A673 (cell line): ENCODE results near the gene ARHGEF7. TPM values are rescaled to one million over a fixed set of nuclear protein-coding genes. Genes with fewer than 3 reads are reported as not detected.

Experiments used
- BruUV-seq: library from RNA; stranded (reverse); fragments of 400-500 nt; replicated peaks from 2 replicates; lab custom pipeline; 2021; lab: Mats Ljungman, UMichigan
- CTCF ChIA-PET: fragments of 300-600 bp; sonication (Branson Sonifier 250); formaldehyde crosslinking; loops from one replicate; lab custom pipeline; 2022; ENCODE audit warnings: antibody characterized with exemption; lab: Charles Lee
- POLR2A ChIA-PET: fragments of 300-600 bp; sonication (Branson Sonifier 250); formaldehyde crosslinking; loops from one replicate; lab custom pipeline; 2022; ENCODE audit warnings: antibody characterized with exemption; ENCODE audit not compliant: low non-redundant PET; lab: Charles Lee
- DNase-seq: peaks from one replicate; pipeline ENCODE4 v3.0.0-alpha.2; 2015; ENCODE audit warnings: low spot score
- H3K27ac ChIP-seq: fragments of 200-600 bp; sonication (generic); 2 replicates; pipeline ENCODE4 v1.5.1; 2016; ENCODE audit warnings: mixed run types, low read depth, mild to moderate bottlenecking, mixed read lengths, antibody characterized with exemption, low read length; ENCODE audit not compliant: poor library complexity, severe bottlenecking
- H3K27me3 ChIP-seq: fragments of 200-600 bp; sonication (generic); replicated peaks from 2 replicates; pipeline ENCODE4 v1.6.1; 2017; ENCODE audit warnings: mixed run types, low read depth, mild to moderate bottlenecking, mixed read lengths, antibody characterized with exemption, low read length; ENCODE audit not compliant: insufficient read depth, poor library complexity
- H3K36me3 ChIP-seq: fragments of 200-600 bp; sonication (generic); 2 replicates; pipeline ENCODE4 v1.6.1; 2016; ENCODE audit warnings: mixed run types, mild to moderate bottlenecking, mixed read lengths, antibody characterized with exemption, low read length; ENCODE audit not compliant: insufficient read depth, poor library complexity, severe bottlenecking
- H3K4me1 ChIP-seq: fragments of 200-600 bp; sonication (generic); 2 replicates; pipeline ENCODE4 v1.6.1; 2017; ENCODE audit warnings: mixed run types, mild to moderate bottlenecking, mixed read lengths, antibody characterized with exemption, low read length; ENCODE audit not compliant: insufficient read depth, poor library complexity, severe bottlenecking
- H3K4me3 ChIP-seq: fragments of 200-600 bp; sonication (generic); 2 replicates; pipeline ENCODE4 v1.5.1; 2016; ENCODE audit warnings: low read depth, mixed run types, mild to moderate bottlenecking, mixed read lengths, low read length; ENCODE audit not compliant: poor library complexity, severe bottlenecking
- H3K9me3 ChIP-seq: fragments of 200-600 bp; sonication (generic); 2 replicates; pipeline ENCODE4 v1.6.1; 2016; ENCODE audit warnings: mixed run types, low read depth, mild to moderate bottlenecking, mixed read lengths, antibody characterized with exemption, low read length; ENCODE audit not compliant: poor library complexity, severe bottlenecking
- EZH2 ChIP-seq: fragments of 200-600 bp; sonication (generic); IDR thresholded peaks from 2 replicates; pipeline ENCODE4 v1.6.1; 2017; ENCODE audit warnings: borderline replicate concordance, low read depth, mild to moderate bottlenecking, mixed read lengths, antibody characterized with exemption, low read length; ENCODE audit not compliant: poor library complexity, severe bottlenecking
- intact Hi-C: fragments of 100-400 bp; cut with micrococcal nuclease; formaldehyde crosslinking; loops from one replicate; pipeline ENCODE4 v1.10.0; 2022; ENCODE audit not compliant: unreplicated experiment
- total RNA-seq: library from RNA; stranded (reverse); gene quantifications from 2 replicates; pipeline ENCODE4 v1.2.3, GENCODE V29; 2021
- TF ChIP-seq, protein P1 (sequence below): fragments of 300-800, 200-600 bp; sonication (generic); conservative IDR thresholded peaks from 2 replicates; pipeline ENCODE4 v1.5.1; 2017; ENCODE audit warnings: low read depth, mild to moderate bottlenecking, antibody characterized with exemption, low read length, moderate library complexity, mixed read lengths

Gene ARHGEF7
- total RNA-seq, 1 experiment from 2014 or later: 39.9 TPM

GRCh38 chr13:111132948-111133347 lies 17.8 kb downstream of the ARHGEF7 start:
- CTCF ChIA-PET: no interaction called here
- TF ChIP-seq, protein P1, sequence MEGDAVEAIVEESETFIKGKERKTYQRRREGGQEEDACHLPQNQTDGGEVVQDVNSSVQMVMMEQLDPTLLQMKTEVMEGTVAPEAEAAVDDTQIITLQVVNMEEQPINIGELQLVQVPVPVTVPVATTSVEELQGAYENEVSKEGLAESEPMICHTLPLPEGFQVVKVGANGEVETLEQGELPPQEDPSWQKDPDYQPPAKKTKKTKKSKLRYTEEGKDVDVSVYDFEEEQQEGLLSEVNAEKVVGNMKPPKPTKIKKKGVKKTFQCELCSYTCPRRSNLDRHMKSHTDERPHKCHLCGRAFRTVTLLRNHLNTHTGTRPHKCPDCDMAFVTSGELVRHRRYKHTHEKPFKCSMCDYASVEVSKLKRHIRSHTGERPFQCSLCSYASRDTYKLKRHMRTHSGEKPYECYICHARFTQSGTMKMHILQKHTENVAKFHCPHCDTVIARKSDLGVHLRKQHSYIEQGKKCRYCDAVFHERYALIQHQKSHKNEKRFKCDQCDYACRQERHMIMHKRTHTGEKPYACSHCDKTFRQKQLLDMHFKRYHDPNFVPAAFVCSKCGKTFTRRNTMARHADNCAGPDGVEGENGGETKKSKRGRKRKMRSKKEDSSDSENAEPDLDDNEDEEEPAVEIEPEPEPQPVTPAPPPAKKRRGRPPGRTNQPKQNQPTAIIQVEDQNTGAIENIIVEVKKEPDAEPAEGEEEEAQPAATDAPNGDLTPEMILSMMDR: no peak
- no peak for TF ChIP-seq EZH2
- no TSS peak for BruUV-seq
- intact Hi-C loops: no loop called here
- Histone ChIP-seq H3K4me1 (no peaks in the 10 kb centered on the region), H3K36me3 (no peaks in the 10 kb centered on the region), H3K27ac (no peak overlapping the region), H3K4me3 (no peak overlapping the region), H3K27me3 (peaks cover 40% of the 10 kb centered on the region), H3K9me3 (no peaks in the 10 kb centered on the region)
- DNase-seq: no peak
- POLR2A ChIA-PET: no interaction called here

DNA sequence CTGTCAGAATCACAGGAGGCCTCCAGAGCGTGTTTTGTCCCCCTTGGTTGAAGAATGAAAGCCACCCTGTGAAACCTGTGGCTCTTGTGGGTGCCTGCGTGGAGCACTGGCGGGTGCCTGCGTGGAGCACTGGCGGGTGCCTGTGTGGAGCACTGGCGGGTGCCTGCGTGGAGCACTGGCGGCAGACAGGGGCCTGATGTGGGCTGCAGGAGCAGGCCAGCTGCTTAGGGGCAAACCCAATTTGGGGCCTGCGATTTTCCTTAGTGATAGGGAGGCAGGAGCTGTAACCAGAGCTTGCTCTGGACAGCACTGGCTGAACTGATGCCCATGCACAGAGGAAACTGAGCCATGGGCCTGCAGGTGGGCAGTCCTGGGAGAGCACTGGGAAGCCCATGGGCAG lies 24.3 kb downstream of the ARHGEF7 start:
- Histone ChIP-seq H3K27me3 (peaks cover 72% of the 10 kb centered on the region), H3K4me3 (no peak overlapping the region), H3K4me1 (no peaks in the 10 kb centered on the region), H3K9me3 (no peaks in the 10 kb centered on the region), H3K27ac (no peak overlapping the region), H3K36me3 (no peaks in the 10 kb centered on the region)
- TF ChIP-seq, protein P1: no peak
- no peak for TF ChIP-seq EZH2
- no peak for DNase-seq
- intact Hi-C loops: no loop called here
- CTCF ChIA-PET: interaction anchor here (0.7 kb wide), 1 partner anchor 12 kb away, joined by 4 read pairs; no protein-coding TSS in a partner anchor
- POLR2A ChIA-PET: no interaction called here
- BruUV-seq: no TSS peak

DNA sequence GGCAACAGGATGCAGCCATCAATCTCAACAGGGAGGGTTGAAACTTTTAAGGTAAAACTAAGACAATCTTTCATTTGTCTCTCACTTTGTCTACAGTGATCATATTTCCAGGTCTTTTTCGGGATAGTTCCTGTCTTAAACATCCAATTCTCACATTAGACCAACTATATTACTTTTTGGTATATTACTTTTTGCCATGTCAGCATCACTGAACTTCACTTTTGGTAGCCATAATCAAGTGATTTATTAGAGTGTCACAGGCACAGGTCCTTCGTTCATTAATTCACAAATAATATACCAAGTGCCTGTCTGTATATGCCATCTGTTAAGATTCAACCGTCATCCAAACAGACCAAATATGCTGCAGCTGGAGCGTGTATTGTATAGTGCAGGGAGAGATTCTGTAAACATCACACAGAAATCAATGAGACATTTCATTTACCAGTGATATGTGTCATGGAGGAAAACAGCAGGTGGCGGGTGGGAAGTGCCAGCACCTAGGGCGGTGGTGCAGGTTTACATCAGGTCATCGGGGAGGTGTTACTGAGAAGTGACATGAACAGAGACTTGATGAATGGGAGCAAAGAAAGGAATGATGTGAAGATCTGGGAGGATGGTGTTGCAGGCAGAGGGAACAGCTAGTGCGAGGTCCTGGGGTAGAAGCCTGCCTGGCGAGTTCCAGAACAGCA lies 24.9 kb downstream of the ARHGEF7 start:
- Histone ChIP-seq H3K27ac (no peak overlapping the region), H3K36me3 (no peaks in the 10 kb centered on the region)

More for the DNA sequence above, 24.9 kb downstream of the ARHGEF7 start:
- BruUV-seq: no TSS peak
- ChIA-PET POLR2A (no interaction called here), CTCF (interaction anchor here (0.7 kb wide), 1 partner anchor 12 kb away, joined by 4 read pairs; no protein-coding TSS in a partner anchor)
- no peak overlapping the region for H3K4me3 ChIP-seq
- H3K4me1 ChIP-seq: no peaks in the 10 kb centered on the region
- H3K27me3 ChIP-seq: peaks cover 77% of the 10 kb centered on the region
- TF ChIP-seq EZH2: no peak
- TF ChIP-seq, protein P1: no peak
- DNase-seq: no peak
- H3K9me3 ChIP-seq: no peaks in the 10 kb centered on the region
- intact Hi-C loops: no loop called here
